ENCODE measurements around the gene TMSB4X. TPM values are rescaled to one million over a fixed set of nuclear protein-coding genes. Genes with fewer than 3 reads are reported as not detected.
A peak's percentile ranks its signal among the peaks of the same experiment; 100 is the strongest.

TMSB4X gene
- total RNA-seq, 1 experiment from 2014 or later: 2,928 TPM

DNA sequence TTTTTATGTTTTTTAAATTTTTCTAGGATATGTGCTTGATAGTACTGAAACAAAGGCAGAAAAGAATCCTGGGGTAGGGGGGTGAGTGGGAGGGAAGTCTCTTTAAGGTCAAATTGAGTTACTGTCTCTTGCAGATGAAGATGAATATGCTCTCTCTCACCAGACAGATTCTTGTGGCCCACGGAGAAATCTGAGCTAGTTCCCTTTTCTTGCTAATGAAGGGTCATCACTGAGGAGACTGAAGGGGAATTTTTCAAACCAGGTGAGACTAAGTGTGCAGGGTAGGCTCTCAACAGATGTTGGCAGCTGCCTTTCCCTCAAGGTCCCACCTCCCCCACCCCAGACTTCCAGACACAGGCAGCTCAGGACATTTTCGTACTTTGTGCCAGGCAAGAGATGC lies 48.0 kb downstream of the TMSB4X start:
- H3K27ac ChIP-seq (ENCODE audit: low read length): peak overlapping the region; percentile 39; the same call in 1 of the 2 replicates
- no peaks in the 10 kb centered on the region for H3K9me3 ChIP-seq (ENCODE audit: control insufficient read depth, insufficient read depth, low read depth, low read length)
- TF ChIP-seq, protein P1, sequence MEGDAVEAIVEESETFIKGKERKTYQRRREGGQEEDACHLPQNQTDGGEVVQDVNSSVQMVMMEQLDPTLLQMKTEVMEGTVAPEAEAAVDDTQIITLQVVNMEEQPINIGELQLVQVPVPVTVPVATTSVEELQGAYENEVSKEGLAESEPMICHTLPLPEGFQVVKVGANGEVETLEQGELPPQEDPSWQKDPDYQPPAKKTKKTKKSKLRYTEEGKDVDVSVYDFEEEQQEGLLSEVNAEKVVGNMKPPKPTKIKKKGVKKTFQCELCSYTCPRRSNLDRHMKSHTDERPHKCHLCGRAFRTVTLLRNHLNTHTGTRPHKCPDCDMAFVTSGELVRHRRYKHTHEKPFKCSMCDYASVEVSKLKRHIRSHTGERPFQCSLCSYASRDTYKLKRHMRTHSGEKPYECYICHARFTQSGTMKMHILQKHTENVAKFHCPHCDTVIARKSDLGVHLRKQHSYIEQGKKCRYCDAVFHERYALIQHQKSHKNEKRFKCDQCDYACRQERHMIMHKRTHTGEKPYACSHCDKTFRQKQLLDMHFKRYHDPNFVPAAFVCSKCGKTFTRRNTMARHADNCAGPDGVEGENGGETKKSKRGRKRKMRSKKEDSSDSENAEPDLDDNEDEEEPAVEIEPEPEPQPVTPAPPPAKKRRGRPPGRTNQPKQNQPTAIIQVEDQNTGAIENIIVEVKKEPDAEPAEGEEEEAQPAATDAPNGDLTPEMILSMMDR (IDR thresholded peaks at IDR 0.05): no peak
- TF ChIP-seq TCF7L2 (IDR thresholded peaks at IDR 0.05; ENCODE audit: low read depth, low read length) (no peak), POLR2AphosphoS5 (IDR thresholded peaks at IDR 0.05; ENCODE audit: low read depth, low read length) (no peak), SIN3A (IDR thresholded peaks at IDR 0.05; ENCODE audit: borderline replicate concordance, insufficient read depth, low read depth, low read length) (no peak)
- TF ChIP-seq, protein P2, sequence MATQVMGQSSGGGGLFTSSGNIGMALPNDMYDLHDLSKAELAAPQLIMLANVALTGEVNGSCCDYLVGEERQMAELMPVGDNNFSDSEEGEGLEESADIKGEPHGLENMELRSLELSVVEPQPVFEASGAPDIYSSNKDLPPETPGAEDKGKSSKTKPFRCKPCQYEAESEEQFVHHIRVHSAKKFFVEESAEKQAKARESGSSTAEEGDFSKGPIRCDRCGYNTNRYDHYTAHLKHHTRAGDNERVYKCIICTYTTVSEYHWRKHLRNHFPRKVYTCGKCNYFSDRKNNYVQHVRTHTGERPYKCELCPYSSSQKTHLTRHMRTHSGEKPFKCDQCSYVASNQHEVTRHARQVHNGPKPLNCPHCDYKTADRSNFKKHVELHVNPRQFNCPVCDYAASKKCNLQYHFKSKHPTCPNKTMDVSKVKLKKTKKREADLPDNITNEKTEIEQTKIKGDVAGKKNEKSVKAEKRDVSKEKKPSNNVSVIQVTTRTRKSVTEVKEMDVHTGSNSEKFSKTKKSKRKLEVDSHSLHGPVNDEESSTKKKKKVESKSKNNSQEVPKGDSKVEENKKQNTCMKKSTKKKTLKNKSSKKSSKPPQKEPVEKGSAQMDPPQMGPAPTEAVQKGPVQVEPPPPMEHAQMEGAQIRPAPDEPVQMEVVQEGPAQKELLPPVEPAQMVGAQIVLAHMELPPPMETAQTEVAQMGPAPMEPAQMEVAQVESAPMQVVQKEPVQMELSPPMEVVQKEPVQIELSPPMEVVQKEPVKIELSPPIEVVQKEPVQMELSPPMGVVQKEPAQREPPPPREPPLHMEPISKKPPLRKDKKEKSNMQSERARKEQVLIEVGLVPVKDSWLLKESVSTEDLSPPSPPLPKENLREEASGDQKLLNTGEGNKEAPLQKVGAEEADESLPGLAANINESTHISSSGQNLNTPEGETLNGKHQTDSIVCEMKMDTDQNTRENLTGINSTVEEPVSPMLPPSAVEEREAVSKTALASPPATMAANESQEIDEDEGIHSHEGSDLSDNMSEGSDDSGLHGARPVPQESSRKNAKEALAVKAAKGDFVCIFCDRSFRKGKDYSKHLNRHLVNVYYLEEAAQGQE (IDR thresholded peaks at IDR 0.05; ENCODE audit: insufficient read depth in 1 of 2, low read depth in 2 of 2, low read length in 1 of 2): no peak
- ChIA-PET CTCF (no interaction called here), POLR2A (no interaction called here)
- no peaks in the 10 kb centered on the region for H3K36me3 ChIP-seq (ENCODE audit: control insufficient read depth, insufficient read depth, low read length)
- no peaks in the 10 kb centered on the region for H3K4me1 ChIP-seq (ENCODE audit: control insufficient read depth, insufficient read depth, low read length)
- in situ Hi-C loops (cut with HindIII; ENCODE audit: low pct_unique_long_range_greater_than_20kb, low sequenced_read_pairs) (no loop called here), intact Hi-C loops (cut with micrococcal nuclease; ENCODE audit: unreplicated experiment) (no loop called here)
- H3K27me3 ChIP-seq (ENCODE audit: control insufficient read depth, insufficient read depth, low read length): no peaks in the 10 kb centered on the region
- BruUV-seq (replicated peaks): no TSS peak
- no peak overlapping the region for H3K4me3 ChIP-seq (ENCODE audit: low read depth in 2 of 2, low read length in 2 of 2)
- no peak for ATAC-seq
- no peak for DNase-seq (ENCODE audit: low read depth, low spot score)

DNA sequence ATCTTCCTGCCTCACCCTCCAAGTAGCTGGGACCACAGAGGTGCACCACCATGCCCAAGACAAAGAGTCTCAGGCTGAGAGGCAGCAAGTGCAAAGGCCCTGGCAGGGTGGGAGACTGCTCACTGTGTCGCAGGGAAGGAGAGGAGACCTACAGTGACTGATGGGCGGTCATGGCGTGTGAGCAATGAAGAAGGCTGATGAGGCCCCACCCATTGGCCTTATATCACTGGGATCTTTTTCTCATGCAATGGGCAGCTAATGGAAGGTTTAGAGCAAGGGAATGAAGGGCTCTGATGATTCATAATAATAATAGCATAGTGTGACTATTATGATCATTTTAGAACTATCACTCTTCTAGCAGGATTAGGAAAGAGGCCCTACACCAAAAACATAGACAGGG lies 48.7 kb downstream of the TMSB4X start:
- ChIA-PET POLR2A (no interaction called here), CTCF (no interaction called here)
- in situ Hi-C loops (cut with HindIII; ENCODE audit: low pct_unique_long_range_greater_than_20kb, low sequenced_read_pairs) (no loop called here), intact Hi-C loops (cut with micrococcal nuclease; ENCODE audit: unreplicated experiment) (no loop called here)
- BruUV-seq (replicated peaks): no TSS peak
- Histone ChIP-seq H3K27ac (ENCODE audit: low read length) (peak overlapping the region; percentile 57; the same call in 1 of the 2 replicates), H3K4me1 (ENCODE audit: control insufficient read depth, insufficient read depth, low read length) (0 out of 2 replicates have a peak, but pooled peaks cover 3% of the 10 kb centered on the region), H3K9me3 (ENCODE audit: control insufficient read depth, insufficient read depth, low read depth, low read length) (no peaks in the 10 kb centered on the region), H3K27me3 (ENCODE audit: control insufficient read depth, insufficient read depth, low read length) (no peaks in the 10 kb centered on the region), H3K36me3 (ENCODE audit: control insufficient read depth, insufficient read depth, low read length) (no peaks in the 10 kb centered on the region), H3K4me3 (ENCODE audit: low read depth in 2 of 2, low read length in 2 of 2) (no peak overlapping the region)
- ATAC-seq: no peak
- TF ChIP-seq SIN3A (IDR thresholded peaks at IDR 0.05; ENCODE audit: borderline replicate concordance, insufficient read depth, low read depth, low read length) (no peak), POLR2AphosphoS5 (IDR thresholded peaks at IDR 0.05; ENCODE audit: low read depth, low read length) (no peak), TCF7L2 (IDR thresholded peaks at IDR 0.05; ENCODE audit: low read depth, low read length) (no peak)
- TF ChIP-seq, protein P2 (IDR thresholded peaks at IDR 0.05; ENCODE audit: insufficient read depth in 1 of 2, low read depth in 2 of 2, low read length in 1 of 2): no peak
- TF ChIP-seq, protein P1 (IDR thresholded peaks at IDR 0.05): no peak
- no peak for DNase-seq (ENCODE audit: low read depth, low spot score)

Measured in Panc1 (cell line).